K562 (cell line): Measurements from ENCODE around the gene CRLF2. TPM values are rescaled to one million over a fixed set of nuclear protein-coding genes. Genes with fewer than 3 reads are reported as not detected.

ENCODE experiments used
- ATAC-seq: fragments of 200-7000 bp; cut with Tn5 transposase; 3 replicates; pipeline ENCODE4 v1.9.1; 2020; ENCODE audit warnings: moderate library complexity
- BruUV-seq: library from RNA; stranded (reverse); fragments of 400-500 nt; replicated peaks from 2 replicates; lab custom pipeline; 2021; lab: Mats Ljungman, UMichigan
- CTCF ChIA-PET: fragments of 300-600 bp; formaldehyde crosslinking; extraction: SDS; loops from one replicate; lab custom pipeline; 2021; ENCODE audit warnings: low intra/inter-chr PET ratio; lab: Yijun Ruan, JAX
- POLR2A ChIA-PET: fragments of 300-600, 350-650 bp; sonication (Branson Sonifier 250); formaldehyde crosslinking; extraction: SDS; loops from one replicate; lab custom pipeline; 2021; ENCODE audit warnings: antibody characterized with exemption, inconsistent platforms; lab: Yijun Ruan, JAX
- DNase-seq, 4 experiments: peaks; one replicate each; pipeline versions ENCODE4 v3.0.0 to v3.0.0-alpha.2; 2011 to 2018; ENCODE audit warnings: low spot score in 3 of 4, mixed read lengths in 3 of 4; ENCODE audit errors: extremely low read depth in 1 of 4
- FAIRE-seq: peaks from 2 replicates; lab custom pipeline; 2011; peaks lifted over from hg19 to GRCh38; lab: Jason Lieb, UNC
- H2AFZ ChIP-seq: 2 replicates; pipeline ENCODE4 v1.6.0; 2011; ENCODE audit warnings: low read depth, low read length, control low read depth, inconsistent platforms
- H3K27ac ChIP-seq: fragments of 200-600 bp; 3 replicates; pipeline ENCODE4 v1.8.0; 2011; ENCODE audit warnings: low read depth, mild to moderate bottlenecking, control low read depth, inconsistent platforms, low read length, moderate library complexity, mixed read lengths; ENCODE audit errors: extremely low read depth
- H3K27me3 ChIP-seq, 2 experiments: fragments of 300-600 bp in 1 of 2; 2 replicates in 1 of 2; 3 replicates in 1 of 2; pipeline versions ENCODE4 v1.6.0 to v1.8.0; 2011; ENCODE audit warnings: inconsistent platforms in 2 of 2, low read length in 2 of 2, mild to moderate bottlenecking in 1 of 2, mixed read lengths in 1 of 2, moderate library complexity in 1 of 2; ENCODE audit not compliant: control insufficient read depth in 2 of 2, insufficient read depth in 2 of 2
- H3K36me3 ChIP-seq: fragments of 300-600 bp; 3 replicates; pipeline ENCODE4 v1.8.0; 2011; ENCODE audit warnings: mild to moderate bottlenecking, low read length, inconsistent platforms; ENCODE audit not compliant: control insufficient read depth, insufficient read depth
- H3K4me1 ChIP-seq, 2 experiments: fragments of 200-600 bp in 1 of 2; replicated peaks in 1 of 2; 2 replicates in 1 of 2; 3 replicates in 1 of 2; pipeline versions ENCODE4 v1.5.1 to v1.8.0; 2011; ENCODE audit warnings: inconsistent platforms in 2 of 2, low read length in 2 of 2, mild to moderate bottlenecking in 1 of 2, mixed read lengths in 1 of 2, moderate library complexity in 1 of 2; ENCODE audit not compliant: control insufficient read depth in 2 of 2, insufficient read depth in 2 of 2
- H3K4me2 ChIP-seq: 2 replicates; pipeline ENCODE4 v1.6.1; 2011; ENCODE audit warnings: low read length, control low read depth, inconsistent platforms, mixed read lengths; ENCODE audit not compliant: insufficient read depth
- H3K4me3 ChIP-seq: fragments of 200-600 bp; sonication (generic), shearing (Covaris generic); 2 replicates; pipeline ENCODE4 v1.5.1; 2016; ENCODE audit warnings: control low read depth, inconsistent platforms
- H3K79me2 ChIP-seq: fragments of 200-600 bp; 3 replicates; pipeline ENCODE4 v1.8.0; 2011; ENCODE audit warnings: low read length, inconsistent platforms; ENCODE audit not compliant: control insufficient read depth, insufficient read depth
- H3K9ac ChIP-seq, 2 experiments: 2 replicates each; pipeline versions ENCODE4 v1.6.0 to v1.6.1; 2011; ENCODE audit warnings: low read depth in 2 of 2, low read length in 2 of 2, control low read depth in 1 of 2, inconsistent platforms in 1 of 2, mild to moderate bottlenecking in 1 of 2, mixed read lengths in 1 of 2; ENCODE audit not compliant: insufficient read depth in 1 of 2
- H3K9me1 ChIP-seq: one replicate; pipeline ENCODE4 v1.6.0; 2011; ENCODE audit warnings: inconsistent platforms, mild to moderate bottlenecking, low read length, moderate library complexity; ENCODE audit not compliant: control insufficient read depth, insufficient read depth
- H3K9me3 ChIP-seq: replicated peaks from 2 replicates; pipeline ENCODE4 v1.5.1; 2011; ENCODE audit warnings: low read depth, low read length, inconsistent platforms; ENCODE audit not compliant: control insufficient read depth, insufficient read depth
- H4K20me1 ChIP-seq: replicated peaks from 2 replicates; pipeline ENCODE4 v1.6.1; 2011; ENCODE audit warnings: low read length, inconsistent platforms, mixed read lengths; ENCODE audit not compliant: control insufficient read depth, insufficient read depth
- BRD9 ChIP-seq: fragments of 450-650 bp; IDR thresholded peaks from 2 replicates; pipeline ENCODE4 v1.6.1; 2018; ENCODE audit warnings: low read depth; ENCODE audit not compliant: partially characterized antibody
- CREBBP ChIP-seq: IDR thresholded peaks from one replicate; pipeline ENCODE4 v1.6.1; 2012; ENCODE audit warnings: low read depth, mild to moderate bottlenecking, control low read depth, inconsistent platforms, low read length
- CTCFL ChIP-seq: IDR thresholded peaks from 2 replicates; pipeline ENCODE4 v1.6.1; 2011; ENCODE audit warnings: borderline replicate concordance, low read depth, mild to moderate bottlenecking, moderate library complexity, low read length; ENCODE audit not compliant: insufficient read depth, poor library complexity, severe bottlenecking
- CUX1 ChIP-seq: fragments of 200-800 bp; sonication (Bioruptor generic); IDR thresholded peaks from 2 replicates; pipeline ENCODE4 v1.6.1; 2016; ENCODE audit warnings: missing genetic modification characterization, missing compliant biosample characterization
- ELK3 ChIP-seq: fragments of 450-650 bp; formaldehyde crosslinking; IDR thresholded peaks from 2 replicates; pipeline ENCODE4 v1.4.0; 2020; ENCODE audit warnings: mild to moderate bottlenecking
- FOSL1 ChIP-seq: fragments of 200-800 bp; sonication (Bioruptor generic); conservative IDR thresholded peaks from 2 replicates; pipeline ENCODE4 v1.6.1; 2016; ENCODE audit warnings: missing genetic modification characterization, missing compliant biosample characterization
- HOXB6 ChIP-seq: fragments of 250-450 bp; sonication (Bioruptor Pico); IDR thresholded peaks from 2 replicates; pipeline ENCODE4 v1.5.1; 2022; ENCODE audit warnings: mild to moderate bottlenecking, borderline replicate concordance
- PCBP2 ChIP-seq: fragments of 200-400 bp; formaldehyde crosslinking; IDR thresholded peaks from 2 replicates; pipeline ENCODE4 v1.6.1; 2018; ENCODE audit warnings: low read length, low read depth, mild to moderate bottlenecking, moderate library complexity; ENCODE audit not compliant: poor library complexity, severe bottlenecking
- POLR2H ChIP-seq: IDR thresholded peaks from 2 replicates; pipeline ENCODE4 v1.6.1; 2016; ENCODE audit warnings: missing genetic modification characterization, low read depth, mild to moderate bottlenecking, control low read depth, missing compliant biosample characterization, moderate library complexity
- SREBF2 ChIP-seq: sonication (generic); formaldehyde crosslinking; IDR thresholded peaks from 2 replicates; pipeline ENCODE4 v1.4.0; 2020; ENCODE audit warnings: mild to moderate bottlenecking, missing genetic modification reagents
- STAT5B ChIP-seq: fragments of 250-450 bp; sonication (Bioruptor Pico); IDR thresholded peaks from 2 replicates; pipeline ENCODE4 v1.8.0; 2021; ENCODE audit warnings: mild to moderate bottlenecking, inconsistent platforms
- TCF7L2 ChIP-seq: fragments of 150-350 bp; IDR thresholded peaks from 2 replicates; pipeline ENCODE4 v1.6.1; 2016; ENCODE audit warnings: low read depth, mild to moderate bottlenecking, low read length, moderate library complexity
- TEAD2 ChIP-seq: fragments of 450-650 bp; IDR thresholded peaks from 2 replicates; pipeline ENCODE4 v1.6.1; 2016; ENCODE audit warnings: missing genetic modification characterization, control low read depth, missing compliant biosample characterization
- ZNF143 ChIP-seq: sonication (generic); formaldehyde crosslinking; IDR thresholded peaks from 2 replicates; pipeline ENCODE4 v1.9.0; 2022; ENCODE audit warnings: mild to moderate bottlenecking, missing genetic modification reagents
- ZNF76 ChIP-seq: fragments of 250-450 bp; sonication (Bioruptor Pico); IDR thresholded peaks from 2 replicates; pipeline ENCODE4 v1.4.0; 2020; ENCODE audit warnings: mild to moderate bottlenecking, moderate library complexity, borderline replicate concordance
- WGBS: fragments of 100-300 bp; shearing (Covaris generic); methylation state at CpG from one replicate; pipeline ENCODE4 v1.1.6; 2016; ENCODE audit warnings: low coverage, mixed read lengths; ENCODE audit not compliant: insufficient coverage; ENCODE audit errors: missing lambda C conversion rate; 5-methylcytosine and 5-hydroxymethylcytosine counted together
- in situ Hi-C: fragments of 300-500 bp; cut with MboI; formaldehyde crosslinking; loops from 4 replicates; pipeline ENCODE4 v1.15.0; 2018; ENCODE audit warnings: inconsistent platforms, mixed read lengths
- intact Hi-C: fragments of 100-400 bp; cut with micrococcal nuclease; formaldehyde crosslinking; loops from 2 replicates; pipeline ENCODE4 v1.14.2; 2022
- polyA plus RNA-seq, 8 experiments: library from polyadenylated mRNA; depleted of rRNA in 4 of 8; stranded (reverse) in 5 of 8; unstranded in 3 of 8; fragments of >200 nt; fragmentation: Nextera tagmentation in 2 of 8; fragmentation: Illumina TruSeq in 1 of 8; extraction: Ambion mirVana in 2 of 8; extraction: Trizol in 1 of 8; gene quantifications; 2 replicates each; pipeline versions ENCODE4 v1.2.1 to v1.2.3, GENCODE V29; 2011 to 2014; ENCODE audit warnings: inconsistent platforms in 1 of 8, missing spikeins in 1 of 8
- total RNA-seq, 7 experiments: library from RNA; depleted of rRNA in 6 of 7; stranded (reverse); fragments of >200 nt in 6 of 7; fragmentation: Illumina TruSeq in 2 of 7; extraction: Trizol in 2 of 7; gene quantifications; 2 replicates each; pipeline versions ENCODE4 v1.2.1 to v1.2.3, GENCODE V29; 2011 to 2021; ENCODE audit warnings: low replicate concordance in 1 of 7

Gene CRLF2
- total and polyA plus RNA-seq, 9 of the 15 experiments (the other 6 are each of a cell fraction or from before 2014, with no cell fraction given) = not detected

GRCh38 chrX:1221296-1221845 is 8.9 kb upstream of the CRLF2 start:
- no peak overlapping the region for H2AFZ ChIP-seq
- H3K27ac ChIP-seq = no peak overlapping the region
- intact Hi-C loops = no loop called here
- WGBS = 4% methylated on average over 12 of the region's 12 CpGs
- no peak for DNase-seq
- H3K9me3 ChIP-seq = no peaks in the 10 kb centered on the region; the same call in 1 of the 2 replicates
- ChIA-PET POLR2A (no interaction called here), CTCF (no interaction called here)
- no peaks in the 10 kb centered on the region for H4K20me1 ChIP-seq
- in situ Hi-C loops = no loop called here
- no peak overlapping the region for H3K4me3 ChIP-seq
- no peaks in the 10 kb centered on the region for H3K4me1 ChIP-seq
- H3K9me1 ChIP-seq = no peaks in the 10 kb centered on the region
- H3K4me2 ChIP-seq = no peak overlapping the region
- H3K36me3 ChIP-seq = no peaks in the 10 kb centered on the region
- H3K27me3 ChIP-seq = no peaks in the 10 kb centered on the region
- no peak for ATAC-seq
- FAIRE-seq = no peak
- no peak overlapping the region for H3K9ac ChIP-seq
- H3K79me2 ChIP-seq = no peaks in the 10 kb centered on the region
- no TSS peak for BruUV-seq
- no peak for TF ChIP-seq ZNF143 (CRISPR knock-in tag)
- no peak for TF ChIP-seq HOXB6
- no peak for TF ChIP-seq SREBF2 (CRISPR knock-in tag)
- TF ChIP-seq CREBBP = no peak
- TF ChIP-seq BRD9 = no peak
- TF ChIP-seq POLR2H = no peak
- no peak for TF ChIP-seq STAT5B (CRISPR knock-in tag)
- TF ChIP-seq ZNF76 (CRISPR knock-in tag) = no peak
- TF ChIP-seq CUX1 (CRISPR knock-in tag) = no peak
- no peak for TF ChIP-seq CTCFL
- no peak for TF ChIP-seq PCBP2
- TF ChIP-seq TCF7L2 = no peak
- no peak for TF ChIP-seq TEAD2 (tag)
- no peak for TF ChIP-seq FOSL1 (tag)
- TF ChIP-seq ELK3 (CRISPR knock-in tag) = no peak
